ENCODE results near the gene TSSK2. TPM values are rescaled to one million over a fixed set of nuclear protein-coding genes. Genes with fewer than 3 reads are reported as not detected.

The TSSK2 gene
- total and polyA plus RNA-seq, 2 experiments from 2014 or later, result not detected

GRCh38 chr22:19178065-19178656, 47.1 kb downstream of the TSSK2 start:
- Histone ChIP-seq H3K27ac (peak overlapping the region; percentile 61), H3K36me3 (no peaks in the 10 kb centered on the region), H3K9me3 (ENCODE audit: low read depth) (no peaks in the 10 kb centered on the region), H3K4me1 (ENCODE audit: low read depth) (peaks cover 8% of the 10 kb centered on the region), H3K4me3 (peak overlapping the region; percentile 67), H3K27me3 (no peaks in the 10 kb centered on the region)
- DNase-seq (ENCODE audit: low read depth in 1 of 2, low spot score in 1 of 2), result peak in 1 of 2 donors; percentile 77
- TF ChIP-seq, protein P1, sequence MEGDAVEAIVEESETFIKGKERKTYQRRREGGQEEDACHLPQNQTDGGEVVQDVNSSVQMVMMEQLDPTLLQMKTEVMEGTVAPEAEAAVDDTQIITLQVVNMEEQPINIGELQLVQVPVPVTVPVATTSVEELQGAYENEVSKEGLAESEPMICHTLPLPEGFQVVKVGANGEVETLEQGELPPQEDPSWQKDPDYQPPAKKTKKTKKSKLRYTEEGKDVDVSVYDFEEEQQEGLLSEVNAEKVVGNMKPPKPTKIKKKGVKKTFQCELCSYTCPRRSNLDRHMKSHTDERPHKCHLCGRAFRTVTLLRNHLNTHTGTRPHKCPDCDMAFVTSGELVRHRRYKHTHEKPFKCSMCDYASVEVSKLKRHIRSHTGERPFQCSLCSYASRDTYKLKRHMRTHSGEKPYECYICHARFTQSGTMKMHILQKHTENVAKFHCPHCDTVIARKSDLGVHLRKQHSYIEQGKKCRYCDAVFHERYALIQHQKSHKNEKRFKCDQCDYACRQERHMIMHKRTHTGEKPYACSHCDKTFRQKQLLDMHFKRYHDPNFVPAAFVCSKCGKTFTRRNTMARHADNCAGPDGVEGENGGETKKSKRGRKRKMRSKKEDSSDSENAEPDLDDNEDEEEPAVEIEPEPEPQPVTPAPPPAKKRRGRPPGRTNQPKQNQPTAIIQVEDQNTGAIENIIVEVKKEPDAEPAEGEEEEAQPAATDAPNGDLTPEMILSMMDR (IDR thresholded peaks at IDR 0.05; ENCODE audit: low read depth, low read length), result no peak

DNA sequence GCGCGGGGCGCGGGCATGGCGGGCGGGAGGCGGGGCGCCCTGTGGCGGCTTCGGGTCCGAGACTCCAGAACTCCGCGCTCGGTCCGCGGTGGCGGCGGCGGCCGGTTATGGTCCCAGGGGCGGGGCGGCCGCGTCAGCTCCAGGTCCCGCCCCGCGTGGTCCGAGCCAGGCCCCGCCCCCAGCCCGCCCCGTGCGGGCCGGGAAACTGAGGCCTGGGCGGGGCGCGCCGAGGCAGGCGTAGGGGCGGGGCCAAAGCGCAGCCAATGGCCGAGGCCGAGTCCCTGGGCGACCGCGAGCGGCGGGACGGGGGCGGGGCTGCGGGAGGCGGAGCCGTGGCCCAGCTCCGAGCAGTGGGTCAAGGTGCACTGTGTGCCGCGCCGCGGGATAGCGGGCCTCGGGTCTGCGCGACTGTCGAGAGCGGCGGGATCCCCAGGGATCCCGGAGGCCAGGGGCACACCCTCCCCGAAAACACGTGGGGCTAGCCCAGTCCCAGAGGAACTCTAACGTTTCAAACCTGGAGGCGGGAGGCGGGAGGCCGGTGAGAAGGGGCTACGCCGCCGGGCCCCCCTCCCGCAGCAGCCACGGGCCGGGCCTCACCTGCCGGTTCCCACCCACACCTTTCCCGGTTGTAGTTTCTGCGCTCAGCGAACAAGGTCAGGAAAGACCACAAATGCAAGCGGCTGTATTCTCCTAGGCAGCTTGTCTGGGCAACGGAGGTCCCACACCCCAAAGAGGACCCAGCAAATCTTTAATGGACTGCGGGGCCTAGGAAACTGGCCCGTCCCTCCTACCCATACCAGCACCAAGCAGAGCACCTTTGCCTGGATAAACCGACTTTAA, 47.8 kb downstream of the TSSK2 start, which contains the start of gene SLC25A1:
SLC25A1 (minus strand) TSS at position 80 of the 840 bp plus-strand sequence; CDS start at position 17, 63 bp downstream.
- Histone ChIP-seq H3K27ac (peak within 1 kb of the TSS; percentile 61), H3K27me3 (no peaks in the 10 kb centered on the region), H3K9me3 (ENCODE audit: low read depth) (no peaks in the 10 kb centered on the region), H3K4me1 (ENCODE audit: low read depth) (peaks cover 8% of the 10 kb centered on the region), H3K4me3 (peak within 1 kb of the TSS; percentile 67), H3K36me3 (no peaks in the 10 kb centered on the region)
- peak; percentile 94 for DNase-seq (ENCODE audit: low read depth in 1 of 2, low spot score in 1 of 2)
- TF ChIP-seq, protein P1 (IDR thresholded peaks at IDR 0.05; ENCODE audit: low read depth, low read length), result no peak

DNA sequence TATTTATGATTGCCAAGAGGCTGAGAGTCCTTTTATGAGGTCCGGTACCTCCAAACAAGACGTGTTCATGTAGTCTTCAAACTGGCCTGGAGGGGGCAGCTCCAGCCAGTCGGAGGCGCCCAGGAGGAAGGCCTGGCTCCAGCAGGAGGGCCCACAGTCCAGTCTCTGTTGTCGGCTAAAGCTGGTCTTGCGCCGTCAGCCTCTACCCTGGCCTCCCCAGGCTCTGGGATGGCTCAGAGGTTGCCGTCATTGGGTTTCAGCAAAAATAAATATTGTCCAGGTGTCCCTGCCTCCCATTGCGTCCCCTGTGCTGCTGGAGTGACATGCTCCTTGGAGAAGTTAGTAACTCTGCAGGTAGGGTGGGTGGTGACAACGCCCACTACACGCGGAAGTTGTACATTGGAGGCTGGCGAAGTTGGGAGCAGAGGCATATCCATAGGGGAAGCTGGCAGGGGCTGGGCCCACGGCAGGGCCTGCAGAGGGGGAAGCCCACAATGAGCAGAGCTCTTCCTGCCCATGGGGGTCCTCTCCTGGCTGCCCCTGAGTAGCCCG, 48.5 kb downstream of the TSSK2 start:
- peaks cover 8% of the 10 kb centered on the region for H3K4me1 ChIP-seq (ENCODE audit: low read depth)
- TF ChIP-seq, protein P1 (IDR thresholded peaks at IDR 0.05; ENCODE audit: low read depth, low read length), result peak; percentile 71
- peak overlapping the region; percentile 61 for H3K27ac ChIP-seq
- H3K4me3 ChIP-seq, result peak overlapping the region; percentile 67
- no peaks in the 10 kb centered on the region for H3K36me3 ChIP-seq
- peak; percentile 83 to 93 for DNase-seq (ENCODE audit: low read depth in 1 of 2, low spot score in 1 of 2)
- H3K27me3 ChIP-seq, result no peaks in the 10 kb centered on the region
- H3K9me3 ChIP-seq (ENCODE audit: low read depth), result no peaks in the 10 kb centered on the region

GRCh38 chr22:19180234-19180633, 49.1 kb downstream of the TSSK2 start:
- H3K4me1 ChIP-seq (ENCODE audit: low read depth), result peaks cover 8% of the 10 kb centered on the region
- no peaks in the 10 kb centered on the region for H3K36me3 ChIP-seq
- no peaks in the 10 kb centered on the region for H3K27me3 ChIP-seq
- H3K4me3 ChIP-seq, result no peak overlapping the region
- DNase-seq (ENCODE audit: low read depth in 1 of 2, low spot score in 1 of 2), result no peak
- TF ChIP-seq, protein P1 (IDR thresholded peaks at IDR 0.05; ENCODE audit: low read depth, low read length), result no peak
- H3K9me3 ChIP-seq (ENCODE audit: low read depth), result no peaks in the 10 kb centered on the region
- H3K27ac ChIP-seq, result no peak overlapping the region

DNA sequence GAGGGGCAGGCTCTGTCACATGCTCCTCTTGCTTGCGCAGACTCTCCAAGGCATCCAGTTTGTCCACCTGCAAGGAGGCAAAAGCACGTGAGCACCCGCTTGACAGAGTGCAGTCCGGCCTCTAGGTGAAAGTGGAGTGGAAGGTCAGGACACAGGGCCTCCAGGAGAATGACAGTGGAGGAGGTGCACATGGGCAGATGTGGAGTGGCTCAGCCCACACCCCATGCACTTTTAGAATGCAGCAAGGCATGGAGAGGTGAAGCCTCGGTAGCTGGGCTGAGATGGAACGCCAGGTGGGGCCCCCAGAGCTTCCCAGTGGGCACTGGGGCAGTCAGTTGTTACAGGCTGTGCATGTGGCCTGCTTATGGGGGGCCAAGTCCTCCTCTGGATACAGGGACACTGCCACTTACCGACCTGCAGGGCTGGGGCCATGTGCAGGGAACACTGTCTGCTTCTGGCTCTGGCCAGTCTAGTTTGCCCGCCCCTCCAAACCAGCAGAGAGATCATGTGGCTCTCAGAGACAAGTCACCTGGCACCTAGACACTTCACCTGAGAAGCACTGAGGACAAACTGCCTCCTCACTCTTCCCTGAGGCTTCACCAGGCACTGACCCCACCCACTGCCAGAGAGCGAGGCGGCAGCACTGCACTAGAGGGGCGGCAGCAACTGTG, 49.8 kb downstream of the TSSK2 start:
- DNase-seq (ENCODE audit: low read depth in 1 of 2, low spot score in 1 of 2), result no peak
- Histone ChIP-seq H3K27me3 (no peaks in the 10 kb centered on the region), H3K4me1 (ENCODE audit: low read depth) (peaks cover 8% of the 10 kb centered on the region), H3K4me3 (no peak overlapping the region), H3K27ac (no peak overlapping the region), H3K9me3 (ENCODE audit: low read depth) (no peaks in the 10 kb centered on the region), H3K36me3 (no peaks in the 10 kb centered on the region)
- TF ChIP-seq, protein P1 (IDR thresholded peaks at IDR 0.05; ENCODE audit: low read depth, low read length), result no peak
